ENCODE results near the gene FCRL6.

GRCh38 chr1:159854693-159855192 is 52.6 kb downstream of the FCRL6 start:
- TF ChIP-seq CTCF (IDR thresholded peaks at IDR 0.05) (peak in 2 of 4 experiments; percentile 22 to 38), POLR2AphosphoS5 (IDR thresholded peaks at IDR 0.05) (peak; percentile 32)
